ENCODE measurements around the gene CPA1. TPM values are rescaled to one million over a fixed set of nuclear protein-coding genes. Genes with fewer than 3 reads are reported as not detected.
A peak's percentile ranks its signal among the peaks of the same experiment; 100 is the strongest.

CPA1 gene
- total and polyA plus RNA-seq, 8 donors = 12,124 to 50,686 (median 30,306) TPM

DNA sequence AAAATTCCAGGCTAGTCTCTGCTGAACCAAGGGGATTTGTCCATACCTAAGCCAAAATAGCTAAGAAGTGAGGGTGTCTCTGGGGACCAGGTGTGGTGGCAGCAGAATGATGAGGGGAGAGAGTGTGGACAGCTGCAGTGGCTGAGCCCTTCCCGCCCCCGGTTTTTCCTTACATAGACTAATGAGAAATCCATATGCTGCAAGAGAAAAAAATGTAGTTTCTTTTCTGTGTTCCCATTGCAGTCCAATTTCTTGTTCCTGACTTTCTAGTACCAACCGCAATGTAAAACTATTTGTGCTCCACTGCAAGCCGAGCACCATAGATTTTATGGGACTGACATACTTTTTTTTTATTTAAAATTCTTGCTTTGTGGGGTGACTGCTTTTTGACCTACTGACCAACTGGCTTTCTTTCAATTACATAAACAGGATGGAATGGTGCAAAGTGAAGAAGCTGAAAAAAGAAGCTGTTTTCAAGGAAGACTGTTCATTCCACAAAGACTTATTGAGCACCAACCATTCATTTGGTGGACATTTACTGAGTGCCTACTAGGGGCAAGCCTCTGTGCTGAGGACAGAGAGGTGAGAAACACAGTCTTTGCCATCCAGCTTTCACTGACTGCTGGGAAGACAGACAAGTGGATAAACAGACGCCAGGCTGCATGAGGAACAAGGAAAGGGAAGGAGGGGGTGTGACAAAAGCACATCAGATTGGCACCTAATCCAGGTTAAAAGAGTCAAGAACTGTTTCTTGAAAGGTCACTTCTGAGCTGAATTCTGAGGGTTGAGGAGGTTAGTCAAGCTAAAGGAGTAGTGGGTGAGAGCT is 50.8 kb downstream of the CPA1 start:
- intact Hi-C loops (cut with DNase I) = no loop called here
- 51 to 59% methylated on average over 5 of the region's 5 CpGs for WGBS, 2 donors
- peak in 3 of 4 donors; percentile 69 to 74 (median 70) for ATAC-seq

DNA sequence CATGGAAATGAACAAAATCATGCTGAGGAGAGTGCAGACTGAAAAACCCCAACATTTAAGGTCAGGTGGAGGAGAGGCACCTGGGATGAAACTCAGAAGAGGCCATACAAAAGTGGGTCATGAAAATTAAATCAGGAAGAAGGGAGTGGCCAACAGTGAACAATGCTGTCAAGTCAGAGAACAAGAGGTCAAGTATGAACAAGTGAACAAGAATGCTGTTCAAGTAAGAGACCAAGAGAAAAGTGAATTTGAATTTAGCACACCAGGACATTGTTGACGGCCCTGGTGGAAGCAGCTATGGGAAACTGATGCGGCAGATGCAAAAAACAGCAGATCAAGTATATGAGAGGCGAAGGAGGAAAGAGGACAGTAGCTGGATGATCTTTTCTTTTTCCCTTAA is 52.6 kb downstream of the CPA1 start:
- FAIRE-seq (no peak), DNase-seq (no peak), ATAC-seq (no peak)
- H3K27me3 ChIP-seq = no peaks in the 10 kb centered on the region
- TF ChIP-seq, protein P1, sequence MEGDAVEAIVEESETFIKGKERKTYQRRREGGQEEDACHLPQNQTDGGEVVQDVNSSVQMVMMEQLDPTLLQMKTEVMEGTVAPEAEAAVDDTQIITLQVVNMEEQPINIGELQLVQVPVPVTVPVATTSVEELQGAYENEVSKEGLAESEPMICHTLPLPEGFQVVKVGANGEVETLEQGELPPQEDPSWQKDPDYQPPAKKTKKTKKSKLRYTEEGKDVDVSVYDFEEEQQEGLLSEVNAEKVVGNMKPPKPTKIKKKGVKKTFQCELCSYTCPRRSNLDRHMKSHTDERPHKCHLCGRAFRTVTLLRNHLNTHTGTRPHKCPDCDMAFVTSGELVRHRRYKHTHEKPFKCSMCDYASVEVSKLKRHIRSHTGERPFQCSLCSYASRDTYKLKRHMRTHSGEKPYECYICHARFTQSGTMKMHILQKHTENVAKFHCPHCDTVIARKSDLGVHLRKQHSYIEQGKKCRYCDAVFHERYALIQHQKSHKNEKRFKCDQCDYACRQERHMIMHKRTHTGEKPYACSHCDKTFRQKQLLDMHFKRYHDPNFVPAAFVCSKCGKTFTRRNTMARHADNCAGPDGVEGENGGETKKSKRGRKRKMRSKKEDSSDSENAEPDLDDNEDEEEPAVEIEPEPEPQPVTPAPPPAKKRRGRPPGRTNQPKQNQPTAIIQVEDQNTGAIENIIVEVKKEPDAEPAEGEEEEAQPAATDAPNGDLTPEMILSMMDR (IDR thresholded peaks at IDR 0.05) = no peak
- H3K4me1 ChIP-seq = peaks cover 0 to 5% (median 0%) of the 10 kb centered on the region in 3 donors
- H3K27ac ChIP-seq = no peak overlapping the region
- H3K4me3 ChIP-seq = no peak overlapping the region
- H3K36me3 ChIP-seq = no peaks in the 10 kb centered on the region
- intact Hi-C loops (cut with DNase I) = no loop called here
- H3K9me3 ChIP-seq = no peaks in the 10 kb centered on the region
- 91% methylated on average over 3 of the region's 3 CpGs for WGBS, 2 donors

More for the DNA sequence above, 50.8 kb downstream of the CPA1 start:
- TF ChIP-seq, protein P1 (IDR thresholded peaks at IDR 0.05) = no peak
- Histone ChIP-seq H3K9me3 (no peaks in the 10 kb centered on the region), H3K27me3 (no peaks in the 10 kb centered on the region), H3K36me3 (no peaks in the 10 kb centered on the region), H3K4me1 (peaks cover 0 to 5% (median 0%) of the 10 kb centered on the region in 3 donors), H3K4me3 (no peak overlapping the region), H3K27ac (no peak overlapping the region)
- FAIRE-seq (no peak), DNase-seq (no peak)

DNA sequence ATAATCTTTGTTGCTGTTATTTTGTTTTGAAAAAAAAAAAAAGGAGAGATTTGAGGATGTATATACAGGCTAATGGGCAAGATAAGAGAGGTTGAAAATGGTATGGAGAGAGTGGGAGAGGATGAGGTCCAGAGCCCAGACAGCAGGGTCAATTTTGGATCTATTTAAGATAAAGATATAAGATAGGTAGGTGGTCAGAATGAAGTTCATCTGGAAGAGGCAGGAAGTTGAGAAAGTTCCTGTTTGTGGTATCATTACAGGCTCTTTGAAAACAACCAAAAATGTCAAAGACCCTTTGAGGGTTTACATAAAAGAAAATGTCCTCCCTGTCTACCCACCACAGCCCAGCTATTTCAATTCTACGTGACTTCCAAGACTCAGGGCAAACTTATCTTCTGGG is 53.0 kb downstream of the CPA1 start:
- intact Hi-C loops (cut with DNase I) = no loop called here
- Histone ChIP-seq H3K36me3 (no peaks in the 10 kb centered on the region), H3K9me3 (no peaks in the 10 kb centered on the region), H3K4me3 (no peak overlapping the region), H3K27me3 (no peaks in the 10 kb centered on the region), H3K27ac (no peak overlapping the region), H3K4me1 (peaks cover 0 to 5% (median 0%) of the 10 kb centered on the region in 3 donors)
- FAIRE-seq (no peak), DNase-seq (no peak), ATAC-seq (no peak)
- 93 to 100% methylated on average over 1 of the region's 1 CpG for WGBS, 2 donors
- TF ChIP-seq, protein P1 (IDR thresholded peaks at IDR 0.05) = no peak

DNA sequence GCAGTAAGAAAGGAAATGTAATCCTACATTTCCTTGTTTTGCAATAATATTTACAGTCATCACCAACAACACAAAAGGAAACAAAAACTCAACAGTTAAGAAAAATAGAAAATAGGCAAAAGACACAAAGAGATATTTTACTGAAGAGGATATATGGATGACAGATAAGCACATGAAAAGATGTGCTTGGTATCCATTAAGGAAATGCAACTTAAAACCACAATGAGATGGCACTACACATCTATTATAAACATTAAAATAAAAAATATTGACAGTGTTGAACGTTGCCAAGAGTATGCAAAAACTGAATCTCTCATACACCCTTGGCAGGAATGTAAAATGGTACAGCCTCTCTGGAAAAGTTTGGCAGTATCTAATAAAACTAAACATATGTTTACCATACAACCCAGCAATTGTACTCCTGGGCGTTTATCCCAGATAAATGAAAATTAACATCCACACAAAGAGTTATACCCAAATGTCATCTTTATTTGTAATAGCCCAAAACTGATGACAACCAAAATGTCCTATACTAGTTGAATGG is 55.1 kb downstream of the CPA1 start:
- Histone ChIP-seq H3K4me3 (no peak overlapping the region), H3K36me3 (no peaks in the 10 kb centered on the region), H3K27ac (no peak overlapping the region), H3K4me1 (peaks cover 0 to 5% (median 4%) of the 10 kb centered on the region in 3 donors), H3K27me3 (no peaks in the 10 kb centered on the region), H3K9me3 (no peaks in the 10 kb centered on the region)
- ATAC-seq (no peak), DNase-seq (no peak), FAIRE-seq (no peak)
- 62 to 82% methylated on average over 2 of the region's 2 CpGs for WGBS, 2 donors
- TF ChIP-seq, protein P1 (IDR thresholded peaks at IDR 0.05) = no peak
- intact Hi-C loops (cut with DNase I) = no loop called here

DNA sequence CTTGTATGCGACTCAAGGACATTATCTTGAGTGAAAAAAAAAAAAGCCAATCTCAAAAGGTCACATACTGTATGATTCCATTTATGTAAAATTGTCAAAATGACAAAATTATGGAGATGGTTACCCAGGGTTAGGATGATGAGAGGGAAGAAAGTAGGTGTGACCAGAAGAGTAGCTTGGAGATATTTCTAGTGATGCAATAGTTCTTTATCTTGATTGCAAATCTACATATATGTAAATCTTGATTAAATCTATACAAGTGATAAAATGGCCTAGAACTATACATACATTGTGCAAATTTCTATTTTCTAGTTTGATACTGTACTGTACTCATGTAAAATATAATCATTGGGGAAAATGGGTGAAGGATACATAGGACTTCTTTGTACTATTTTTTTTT is 56.0 kb downstream of the CPA1 start:
- Histone ChIP-seq H3K27me3 (no peaks in the 10 kb centered on the region), H3K4me1 (peaks cover 0 to 4% (median 1%) of the 10 kb centered on the region in 3 donors), H3K4me3 (no peak overlapping the region), H3K9me3 (no peaks in the 10 kb centered on the region), H3K27ac (no peak overlapping the region), H3K36me3 (no peaks in the 10 kb centered on the region)
- FAIRE-seq = no peak
- TF ChIP-seq, protein P1 (IDR thresholded peaks at IDR 0.05) = no peak
- ATAC-seq = no peak
- WGBS, 2 donors = 71 to 89% methylated on average over 1 of the region's 1 CpG
- intact Hi-C loops (cut with DNase I) = no loop called here
- DNase-seq = no peak

Measured in pancreas (tissue), 10 donors.